RWPE2 (cell line): ENCODE results near the gene GTF2IRD1.

Experiments used
- ATAC-seq: fragments of 200-7000 bp; cut with Tn5 transposase; 3 replicates; pipeline ENCODE4 v1.9.1; 2021; ENCODE audit warnings: low read depth
- DNase-seq: peaks from one replicate; pipeline ENCODE4 v3.0.0-alpha.2; 2020; ENCODE audit warnings: low spot score
- H3K27ac ChIP-seq: fragments of 450-650 bp; 2 replicates; pipeline ENCODE4 v1.5.1; 2017; ENCODE audit warnings: mild to moderate bottlenecking; ENCODE audit not compliant: poor library complexity, severe bottlenecking
- H3K27me3 ChIP-seq: fragments of 250-450 bp; sonication (Bioruptor Pico); 2 replicates; pipeline ENCODE4 v1.5.1; 2021; ENCODE audit warnings: mild to moderate bottlenecking, moderate library complexity; ENCODE audit not compliant: insufficient read depth, poor library complexity, severe bottlenecking
- H3K36me3 ChIP-seq: fragments of 250-450 bp; sonication (Bioruptor Pico); 2 replicates; pipeline ENCODE4 v1.5.1; 2020; ENCODE audit warnings: low read depth, mild to moderate bottlenecking, moderate library complexity
- H3K4me1 ChIP-seq: fragments of 250-450 bp; sonication (Bioruptor Pico); 2 replicates; pipeline ENCODE4 v1.5.1; 2021; ENCODE audit warnings: mild to moderate bottlenecking, moderate library complexity; ENCODE audit not compliant: insufficient read depth, poor library complexity, severe bottlenecking
- H3K4me3 ChIP-seq: fragments of 250-450 bp; sonication (Bioruptor Pico); 2 replicates; pipeline ENCODE4 v1.5.1; 2021; ENCODE audit warnings: mild to moderate bottlenecking, moderate library complexity; ENCODE audit not compliant: severe bottlenecking
- H3K9me3 ChIP-seq: fragments of 250-450 bp; sonication (Bioruptor Pico); 2 replicates; pipeline ENCODE4 v1.5.1; 2021; ENCODE audit warnings: mild to moderate bottlenecking, moderate library complexity; ENCODE audit not compliant: severe bottlenecking
- TF ChIP-seq, protein P1 (sequence below): fragments of 450-650 bp; IDR thresholded peaks from one replicate; pipeline ENCODE4 v1.5.1; 2017; ENCODE audit warnings: mild to moderate bottlenecking, moderate library complexity; ENCODE audit not compliant: poor library complexity, severe bottlenecking

The GTF2IRD1 gene

GRCh38 chr7:74619235-74619860 is 165.6 kb downstream of the GTF2IRD1 start:
- Histone ChIP-seq H3K4me1 (no peaks in the 10 kb centered on the region), H3K9me3 (no peaks in the 10 kb centered on the region), H3K27ac (no peak overlapping the region), H3K27me3 (no peaks in the 10 kb centered on the region), H3K36me3 (no peaks in the 10 kb centered on the region), H3K4me3 (no peak overlapping the region)
- no peak for ATAC-seq
- DNase-seq, result no peak
- TF ChIP-seq, protein P1, sequence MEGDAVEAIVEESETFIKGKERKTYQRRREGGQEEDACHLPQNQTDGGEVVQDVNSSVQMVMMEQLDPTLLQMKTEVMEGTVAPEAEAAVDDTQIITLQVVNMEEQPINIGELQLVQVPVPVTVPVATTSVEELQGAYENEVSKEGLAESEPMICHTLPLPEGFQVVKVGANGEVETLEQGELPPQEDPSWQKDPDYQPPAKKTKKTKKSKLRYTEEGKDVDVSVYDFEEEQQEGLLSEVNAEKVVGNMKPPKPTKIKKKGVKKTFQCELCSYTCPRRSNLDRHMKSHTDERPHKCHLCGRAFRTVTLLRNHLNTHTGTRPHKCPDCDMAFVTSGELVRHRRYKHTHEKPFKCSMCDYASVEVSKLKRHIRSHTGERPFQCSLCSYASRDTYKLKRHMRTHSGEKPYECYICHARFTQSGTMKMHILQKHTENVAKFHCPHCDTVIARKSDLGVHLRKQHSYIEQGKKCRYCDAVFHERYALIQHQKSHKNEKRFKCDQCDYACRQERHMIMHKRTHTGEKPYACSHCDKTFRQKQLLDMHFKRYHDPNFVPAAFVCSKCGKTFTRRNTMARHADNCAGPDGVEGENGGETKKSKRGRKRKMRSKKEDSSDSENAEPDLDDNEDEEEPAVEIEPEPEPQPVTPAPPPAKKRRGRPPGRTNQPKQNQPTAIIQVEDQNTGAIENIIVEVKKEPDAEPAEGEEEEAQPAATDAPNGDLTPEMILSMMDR, result no peak

GRCh38 chr7:74622228-74622749 is 168.6 kb downstream of the GTF2IRD1 start:
- Histone ChIP-seq H3K27ac (no peak overlapping the region), H3K9me3 (no peaks in the 10 kb centered on the region), H3K27me3 (no peaks in the 10 kb centered on the region), H3K4me3 (no peak overlapping the region), H3K4me1 (no peaks in the 10 kb centered on the region), H3K36me3 (no peaks in the 10 kb centered on the region)
- TF ChIP-seq, protein P1, result no peak
- DNase-seq, result no peak
- ATAC-seq, result no peak

GRCh38 chr7:74623135-74623534 is 169.4 kb downstream of the GTF2IRD1 start:
- Histone ChIP-seq H3K27me3 (no peaks in the 10 kb centered on the region), H3K9me3 (no peaks in the 10 kb centered on the region), H3K27ac (no peak overlapping the region), H3K36me3 (no peaks in the 10 kb centered on the region), H3K4me1 (no peaks in the 10 kb centered on the region), H3K4me3 (no peak overlapping the region)
- DNase-seq, result no peak
- TF ChIP-seq, protein P1, result no peak
- no peak for ATAC-seq

DNA sequence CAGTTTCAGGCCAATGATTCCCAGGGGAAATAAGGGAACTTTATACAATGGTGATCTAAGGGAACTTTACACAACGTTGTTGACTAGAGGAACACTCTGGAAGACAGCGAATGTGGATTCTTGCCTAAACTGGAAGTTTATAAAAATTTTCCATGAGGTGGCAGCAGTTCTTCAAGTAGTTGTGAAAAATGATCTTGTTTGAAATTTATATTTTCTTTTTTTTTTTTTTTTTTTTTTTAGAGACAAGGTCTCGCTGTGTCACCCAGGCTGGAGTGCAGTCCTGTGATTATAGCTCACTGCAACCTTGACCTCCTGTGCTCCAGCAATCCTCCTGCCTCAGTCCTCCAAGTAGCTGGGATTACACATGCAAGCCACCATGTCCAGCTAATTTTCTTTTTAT is 171.7 kb downstream of the GTF2IRD1 start:
- no peaks in the 10 kb centered on the region for H3K27me3 ChIP-seq
- no peaks in the 10 kb centered on the region for H3K36me3 ChIP-seq
- TF ChIP-seq, protein P1, result peak; percentile 57
- H3K4me3 ChIP-seq, result no peak overlapping the region
- no peak for DNase-seq
- H3K27ac ChIP-seq, result no peak overlapping the region
- no peaks in the 10 kb centered on the region for H3K9me3 ChIP-seq
- H3K4me1 ChIP-seq, result no peaks in the 10 kb centered on the region
- ATAC-seq, result no peak
